ENCODE measurements around the gene GTF2IRD2. TPM values are rescaled to one million over a fixed set of nuclear protein-coding genes. Genes with fewer than 3 reads are reported as not detected.
"Not testable (repeated sequence)": the region's sequence is repeated elsewhere in the genome, so short reads cannot be mapped to it uniquely, and the experiment has no call there.

Gene GTF2IRD2
- total RNA-seq, 1 experiment from 2014 or later, result 18.3 TPM

DNA sequence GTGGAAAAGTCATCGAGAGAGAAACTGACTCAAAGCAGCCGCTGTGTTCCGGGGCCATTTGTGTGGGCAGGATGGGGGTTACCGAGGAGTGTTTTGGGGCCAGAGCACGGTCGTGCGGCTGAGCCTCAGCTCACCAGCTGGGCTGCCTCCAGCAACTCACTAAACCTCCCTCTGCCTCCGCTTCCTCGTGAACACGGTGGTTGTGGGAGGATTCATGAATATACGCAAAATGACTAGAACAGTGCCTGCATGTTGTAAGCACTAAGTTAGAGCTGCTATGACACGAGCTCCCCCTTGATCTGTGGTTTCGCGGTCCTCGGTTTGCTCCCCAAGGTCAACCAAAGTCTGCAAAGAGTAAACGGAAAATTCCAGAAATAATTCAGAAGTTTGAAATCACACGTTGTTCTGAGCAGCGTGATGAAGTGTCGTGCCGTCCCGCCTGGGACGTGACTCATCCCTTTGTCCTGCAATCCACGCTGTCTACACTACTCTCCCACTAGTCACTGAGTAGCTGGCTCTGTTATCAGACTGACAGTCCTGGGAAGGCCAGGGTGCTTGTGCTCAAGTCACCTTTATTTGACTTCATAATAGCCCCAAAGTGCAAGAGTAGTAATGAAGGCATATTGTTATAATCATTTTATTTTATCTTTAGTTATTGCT lies 31.1 kb downstream of the GTF2IRD2 start:
- not testable (repeated sequence) for H3K79me2 ChIP-seq (ENCODE audit: low read depth)

DNA sequence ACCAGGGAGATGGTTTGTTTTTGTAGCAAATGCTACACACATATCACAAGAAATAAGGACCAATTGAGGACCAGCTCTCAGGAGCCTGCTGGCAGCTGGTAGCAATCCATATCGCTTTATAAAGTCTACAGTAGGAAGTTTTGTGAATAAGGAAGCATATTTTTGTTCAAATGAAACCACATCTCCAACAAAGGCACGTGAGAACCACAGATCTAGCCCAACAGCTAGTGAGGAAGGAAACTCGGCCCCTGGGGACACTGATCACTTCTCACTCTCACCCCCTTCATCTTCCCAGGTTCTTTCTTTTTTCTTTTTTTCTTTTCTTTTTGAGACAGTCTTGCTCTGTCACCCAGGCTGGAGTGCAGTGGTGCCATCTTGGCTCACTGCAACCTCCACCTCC lies 35.5 kb downstream of the GTF2IRD2 start:
- intact Hi-C loops (cut with micrococcal nuclease; ENCODE audit: unreplicated experiment); BruUV-seq (replicated peaks); H3K4me3 ChIP-seq; H3K79me2 ChIP-seq (ENCODE audit: low read depth); H3F3A ChIP-seq (ENCODE audit: insufficient read depth, low read depth); H2AFZ ChIP-seq; H3K9me2 ChIP-seq (ENCODE audit: insufficient read depth); POLR2A ChIA-PET (ENCODE audit: unreplicated experiment); CTCF ChIA-PET; H3K4me2 ChIP-seq; H3K36me3 ChIP-seq (ENCODE audit: low read depth); DNase-seq; H4K20me1 ChIP-seq (ENCODE audit: insufficient read depth); H3K27ac ChIP-seq; H3K27me3 ChIP-seq (ENCODE audit: insufficient read depth, low read depth); H3K9me3 ChIP-seq (ENCODE audit: insufficient read depth, low read depth); H3K4me1 ChIP-seq (replicated peaks; ENCODE audit: insufficient read depth): not testable (repeated sequence)

More for the DNA sequence above, 31.1 kb downstream of the GTF2IRD2 start:
- H3F3A ChIP-seq (ENCODE audit: insufficient read depth, low read depth); H3K27ac ChIP-seq; H3K4me3 ChIP-seq; H3K36me3 ChIP-seq (ENCODE audit: low read depth); POLR2A ChIA-PET (ENCODE audit: unreplicated experiment); DNase-seq; H3K9me2 ChIP-seq (ENCODE audit: insufficient read depth); H3K9me3 ChIP-seq (ENCODE audit: insufficient read depth, low read depth); intact Hi-C loops (cut with micrococcal nuclease; ENCODE audit: unreplicated experiment); H3K4me2 ChIP-seq; CTCF ChIA-PET; H2AFZ ChIP-seq; H3K27me3 ChIP-seq (ENCODE audit: insufficient read depth, low read depth); H3K4me1 ChIP-seq (replicated peaks; ENCODE audit: insufficient read depth); BruUV-seq (replicated peaks); H4K20me1 ChIP-seq (ENCODE audit: insufficient read depth): not testable (repeated sequence)

DNA sequence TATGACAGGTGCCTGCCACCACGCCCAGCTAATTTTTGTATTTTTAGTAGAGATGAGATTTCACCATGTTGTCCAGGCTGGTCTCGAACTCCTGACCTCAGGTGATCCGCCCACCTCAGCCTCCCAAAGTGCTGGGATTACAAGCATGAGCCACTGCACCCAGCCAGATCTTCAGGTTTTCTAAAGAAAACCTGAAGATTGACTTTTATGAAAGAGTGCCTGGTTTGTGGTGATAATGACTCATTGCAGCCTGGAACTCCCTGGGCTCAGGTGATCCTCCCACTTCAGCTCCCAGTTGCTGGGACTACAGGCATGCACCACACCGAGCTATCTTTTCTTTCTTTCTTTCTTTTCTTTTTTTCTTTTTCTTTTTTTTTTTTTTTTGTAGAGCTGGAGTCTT lies 52.8 kb downstream of the GTF2IRD2 start:
- intact Hi-C loops (cut with micrococcal nuclease; ENCODE audit: unreplicated experiment); CTCF ChIA-PET; H3K4me2 ChIP-seq; H3K9me3 ChIP-seq (ENCODE audit: insufficient read depth, low read depth); H3K79me2 ChIP-seq (ENCODE audit: low read depth); BruUV-seq (replicated peaks); H3K9me2 ChIP-seq (ENCODE audit: insufficient read depth); H3K27me3 ChIP-seq (ENCODE audit: insufficient read depth, low read depth); H2AFZ ChIP-seq; H3K4me3 ChIP-seq; H4K20me1 ChIP-seq (ENCODE audit: insufficient read depth); H3K4me1 ChIP-seq (replicated peaks; ENCODE audit: insufficient read depth); H3K36me3 ChIP-seq (ENCODE audit: low read depth); H3F3A ChIP-seq (ENCODE audit: insufficient read depth, low read depth): not testable (repeated sequence)
- H3K27ac ChIP-seq, result peak overlapping the region; percentile 41; the same call in 1 of the 2 replicates
- POLR2A ChIA-PET (ENCODE audit: unreplicated experiment), result interaction anchor here (0.6 kb wide), 4 partner anchors 111 to 1255 kb away, joined by 3 to 9 read pairs (median 6); no protein-coding TSS in a partner anchor
- peak in 1 of 2 experiments; percentile 62 for DNase-seq

DNA sequence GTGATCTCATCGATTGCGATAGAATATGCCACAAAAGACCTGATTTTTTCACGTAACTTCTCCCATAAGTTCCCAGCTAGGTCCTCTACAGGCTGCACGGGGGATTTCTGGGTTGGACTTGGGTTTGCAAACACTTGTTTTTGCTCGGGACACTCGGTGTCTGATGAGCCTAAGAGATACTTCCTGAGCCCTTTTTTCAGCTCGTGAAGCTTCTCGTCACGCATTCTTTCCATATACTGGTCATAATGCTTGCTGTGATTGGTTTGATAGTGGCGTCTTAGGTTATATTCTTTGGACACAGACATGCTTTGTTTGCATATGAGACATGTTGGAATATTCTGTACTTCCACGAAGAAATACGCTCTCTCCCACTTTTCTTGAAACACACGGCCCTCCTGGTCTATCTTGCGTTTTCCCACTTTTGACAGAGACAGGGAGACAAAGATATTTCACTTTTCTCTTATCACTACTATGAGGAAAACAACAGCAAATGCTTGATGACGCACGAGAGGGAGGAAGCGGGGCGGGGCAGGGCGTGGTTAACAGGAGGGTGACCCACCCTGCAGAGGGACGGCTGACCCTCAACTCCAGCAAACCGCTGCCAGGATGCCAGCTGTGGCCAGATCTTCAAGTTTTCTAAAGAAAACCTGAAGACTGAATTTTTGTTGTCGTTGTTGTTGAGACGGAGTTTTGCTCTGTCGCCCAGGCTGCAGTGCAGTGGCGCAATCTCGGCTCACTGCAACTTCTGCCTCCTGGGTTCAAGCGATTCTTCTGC lies 53.4 kb downstream of the GTF2IRD2 start:
- H3K9me2 ChIP-seq (ENCODE audit: insufficient read depth); H3K9me3 ChIP-seq (ENCODE audit: insufficient read depth, low read depth); H4K20me1 ChIP-seq (ENCODE audit: insufficient read depth); CTCF ChIA-PET; H3K4me3 ChIP-seq; H2AFZ ChIP-seq; H3K4me2 ChIP-seq; intact Hi-C loops (cut with micrococcal nuclease; ENCODE audit: unreplicated experiment); H3K36me3 ChIP-seq (ENCODE audit: low read depth); H3K27me3 ChIP-seq (ENCODE audit: insufficient read depth, low read depth); H3F3A ChIP-seq (ENCODE audit: insufficient read depth, low read depth); H3K79me2 ChIP-seq (ENCODE audit: low read depth); BruUV-seq (replicated peaks); H3K4me1 ChIP-seq (replicated peaks; ENCODE audit: insufficient read depth): not testable (repeated sequence)
- POLR2A ChIA-PET (ENCODE audit: unreplicated experiment), result interaction anchor here (0.6 kb wide), 3 partner anchors 111 to 1256 kb away, joined by 5 to 9 read pairs (median 6); no protein-coding TSS in a partner anchor
- peak overlapping the region; percentile 41; the same call in 1 of the 2 replicates for H3K27ac ChIP-seq
- DNase-seq, result peak in 1 of 2 experiments; percentile 11

DNA sequence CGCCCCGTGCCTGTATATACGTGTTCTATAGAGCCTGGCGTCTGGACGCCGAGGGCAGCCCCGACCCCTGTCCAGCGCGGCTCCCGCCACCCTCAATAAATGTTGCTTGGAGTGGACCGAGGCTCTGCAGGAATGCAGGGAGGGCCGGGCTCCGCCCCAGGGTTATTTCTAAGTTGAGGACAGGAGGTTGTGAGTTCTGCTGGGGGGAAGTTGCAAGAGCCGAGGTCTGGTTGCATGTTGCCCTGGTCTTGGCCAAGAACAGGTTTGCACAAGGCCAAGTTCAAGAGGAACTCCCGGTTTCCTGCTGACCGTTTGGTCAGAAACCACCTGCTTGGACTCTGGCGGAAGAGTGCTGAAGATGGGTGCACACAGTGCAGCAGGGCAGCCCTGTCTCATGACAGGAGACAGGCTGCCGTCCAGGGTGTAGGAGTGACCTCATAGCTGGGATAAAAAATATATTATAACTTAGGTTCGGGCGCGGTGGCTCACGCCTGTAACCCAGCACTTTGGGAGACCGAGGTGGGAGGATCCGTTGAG lies 62.1 kb downstream of the GTF2IRD2 start:
- H3K4me2 ChIP-seq; H3F3A ChIP-seq (ENCODE audit: insufficient read depth, low read depth): not testable (repeated sequence)

DNA sequence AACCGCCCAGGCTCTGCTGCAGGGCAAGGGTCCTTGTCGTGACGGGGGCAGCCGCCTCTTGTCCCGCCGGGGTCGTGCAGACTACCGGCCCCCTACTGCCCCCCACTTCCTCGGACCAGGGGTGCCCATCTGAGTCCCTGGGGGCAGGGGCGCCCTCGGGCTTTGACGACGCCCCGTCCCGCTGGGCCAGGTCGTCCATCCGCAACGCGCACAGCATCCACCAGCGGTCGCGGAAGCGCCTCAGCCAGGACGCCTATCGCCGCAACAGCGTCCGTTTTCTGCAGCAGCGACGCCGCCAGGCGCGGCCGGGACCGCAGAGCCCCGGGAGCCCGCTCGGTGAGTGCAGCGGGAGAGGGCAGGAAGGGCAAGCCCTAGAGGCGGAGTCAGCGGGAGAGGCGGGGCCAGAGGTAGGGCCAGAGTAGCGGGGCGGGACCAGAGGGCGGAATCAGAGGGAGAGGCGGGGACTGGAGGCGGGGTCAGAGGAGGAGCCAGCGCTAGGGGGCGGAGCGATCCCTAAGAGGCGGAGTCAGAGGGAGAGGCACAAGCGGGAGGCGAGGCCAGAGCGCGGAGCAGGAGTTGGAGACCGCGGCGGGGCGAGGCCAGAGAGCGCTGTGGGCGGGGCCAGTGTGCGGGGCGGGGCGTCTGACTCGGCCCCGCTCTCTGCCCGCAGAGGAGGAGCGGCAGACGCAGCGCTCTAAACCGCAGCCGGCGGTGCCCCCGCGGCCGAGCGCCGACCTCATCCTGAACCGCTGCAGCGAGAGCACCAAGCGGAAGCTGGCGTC lies 62.8 kb downstream of the GTF2IRD2 start:
- H3K27me3 ChIP-seq (ENCODE audit: insufficient read depth, low read depth); intact Hi-C loops (cut with micrococcal nuclease; ENCODE audit: unreplicated experiment); H2AFZ ChIP-seq; H3K9me2 ChIP-seq (ENCODE audit: insufficient read depth); CTCF ChIA-PET; H3K9me3 ChIP-seq (ENCODE audit: insufficient read depth, low read depth); H3K36me3 ChIP-seq (ENCODE audit: low read depth); POLR2A ChIA-PET (ENCODE audit: unreplicated experiment); H3K4me3 ChIP-seq; H3K79me2 ChIP-seq (ENCODE audit: low read depth); H3K27ac ChIP-seq; H3K4me1 ChIP-seq (replicated peaks; ENCODE audit: insufficient read depth); BruUV-seq (replicated peaks); H3F3A ChIP-seq (ENCODE audit: insufficient read depth, low read depth); H4K20me1 ChIP-seq (ENCODE audit: insufficient read depth): not testable (repeated sequence)
- H3K4me2 ChIP-seq, result peak overlapping the region; percentile 46; the same call in 1 of the 2 replicates
- peak; percentile 63 to 100 for DNase-seq

More for the DNA sequence above, 62.1 kb downstream of the GTF2IRD2 start:
- H3K4me1 ChIP-seq (replicated peaks; ENCODE audit: insufficient read depth); H4K20me1 ChIP-seq (ENCODE audit: insufficient read depth); H3K4me3 ChIP-seq; H3K27me3 ChIP-seq (ENCODE audit: insufficient read depth, low read depth); intact Hi-C loops (cut with micrococcal nuclease; ENCODE audit: unreplicated experiment); H3K27ac ChIP-seq; CTCF ChIA-PET; H3K79me2 ChIP-seq (ENCODE audit: low read depth); H3K9me3 ChIP-seq (ENCODE audit: insufficient read depth, low read depth); H3K36me3 ChIP-seq (ENCODE audit: low read depth); H3K9me2 ChIP-seq (ENCODE audit: insufficient read depth); DNase-seq; POLR2A ChIA-PET (ENCODE audit: unreplicated experiment); H2AFZ ChIP-seq: not testable (repeated sequence)
- TSS peak; percentile 94 for BruUV-seq (replicated peaks)

DNA sequence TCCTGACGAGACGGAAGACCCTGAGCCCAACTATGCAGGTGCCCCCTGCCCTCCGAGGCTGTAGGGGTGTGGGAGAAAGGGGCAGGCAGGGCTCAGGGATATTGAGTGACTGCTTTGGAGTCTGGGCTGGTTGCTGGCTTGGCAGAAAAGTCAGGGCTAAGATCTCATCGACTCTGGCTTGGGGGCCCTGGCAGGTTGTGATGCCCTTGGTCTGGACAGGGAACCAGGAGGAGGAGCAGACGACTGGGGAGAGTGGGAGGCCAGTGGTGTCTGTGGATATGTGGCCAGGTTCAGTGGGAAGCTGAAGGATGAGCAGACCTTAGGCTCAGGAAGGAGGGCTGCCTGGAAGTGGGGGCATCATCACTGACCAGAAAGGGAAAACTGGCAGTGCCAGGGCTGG lies 67.8 kb downstream of the GTF2IRD2 start:
- H3K79me2 ChIP-seq (ENCODE audit: low read depth); H4K20me1 ChIP-seq (ENCODE audit: insufficient read depth); H3K4me1 ChIP-seq (replicated peaks; ENCODE audit: insufficient read depth); POLR2A ChIA-PET (ENCODE audit: unreplicated experiment); intact Hi-C loops (cut with micrococcal nuclease; ENCODE audit: unreplicated experiment); H3K9me3 ChIP-seq (ENCODE audit: insufficient read depth, low read depth); CTCF ChIA-PET; H3K4me3 ChIP-seq; H3F3A ChIP-seq (ENCODE audit: insufficient read depth, low read depth); BruUV-seq (replicated peaks); H2AFZ ChIP-seq; H3K4me2 ChIP-seq; H3K36me3 ChIP-seq (ENCODE audit: low read depth); DNase-seq; H3K9me2 ChIP-seq (ENCODE audit: insufficient read depth); H3K27ac ChIP-seq; H3K27me3 ChIP-seq (ENCODE audit: insufficient read depth, low read depth): not testable (repeated sequence)

All from PC-9 (cell line).